Right lobe of liver (tissue), 4 donors: ENCODE results near the gene RIPK3.

Experiments used
- CTCF ChIP-seq, 4 donors: fragments of 200-600 bp in 3 of 4; fragments of 450-650 bp in 1 of 4; IDR thresholded peaks; one replicate each; pipeline versions ENCODE4 v1.5.1 to v1.8.0; 2016 to 2022; ENCODE audit warnings: antibody characterized with exemption in 4 of 4, mild to moderate bottlenecking in 2 of 4
- POLR2A ChIP-seq: fragments of 450-650 bp; IDR thresholded peaks from one replicate; pipeline ENCODE4 v1.6.1; 2017; ENCODE audit warnings: antibody characterized with exemption, mild to moderate bottlenecking
- donor health status: DM: no; HTN: no; CAD: no.
- donor health status: DM: no; HTN: no; CAD: no.
- donor health status: DM: no; HTN: yes; CAD: no.

DNA sequence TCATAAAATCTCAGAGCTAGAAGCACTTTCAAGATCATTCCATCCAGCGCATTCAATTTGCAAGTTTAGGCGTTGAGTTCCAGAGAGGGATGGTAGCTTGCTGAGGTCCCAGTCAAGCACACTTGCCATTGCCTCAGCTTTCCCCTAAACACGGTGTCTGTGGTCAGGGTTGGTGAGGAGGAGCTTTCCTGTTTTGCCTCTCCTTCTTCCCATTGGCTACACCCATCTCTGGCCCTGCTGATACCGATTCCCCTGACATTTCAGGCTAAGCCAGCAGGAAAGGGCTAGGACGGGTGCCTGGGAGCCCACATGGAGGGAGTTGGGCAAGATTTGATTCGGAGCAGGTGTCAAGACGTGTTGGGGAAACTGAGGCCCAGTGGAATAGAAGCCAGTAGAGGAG, 37.3 kb upstream of the RIPK3 start:
- no peak for TF ChIP-seq POLR2A
- no peak for TF ChIP-seq CTCF (IDR thresholded peaks at IDR 0.05)
